Measurements from ENCODE around the gene KLK1.
A peak's percentile ranks its signal among the peaks of the same experiment; 100 is the strongest.

Gene KLK1

GRCh38 chr19:50835785-50836542 lies 12.4 kb upstream of the KLK1 start:
- DNase-seq, result peak; percentile 68

GRCh38 chr19:50835103-50835784 lies 11.7 kb upstream of the KLK1 start:
- DNase-seq, result no peak

- DNase-seq, result no peak
These were observed 10.2 kb upstream of the KLK1 start for GRCh38 chr19:50833802-50834167.

GRCh38 chr19:50833117-50833801 lies 9.7 kb upstream of the KLK1 start, which contains the start of gene KLK15:
KLK15 (minus strand) TSS chr19:50833574; CDS start chr19:50831492, 2,082 bp downstream.
- DNase-seq, result no peak

GRCh38 chr19:50832666-50833065 lies 9.1 kb upstream of the KLK1 start:
- no peak for DNase-seq

- no peak for DNase-seq
These were observed 7.4 kb upstream of the KLK1 start for GRCh38 chr19:50831026-50831396.

- no peak for DNase-seq
These were observed 6.9 kb upstream of the KLK1 start for GRCh38 chr19:50830266-50831025.

GRCh38 chr19:50829801-50830200 lies 6.2 kb upstream of the KLK1 start:
- no peak for DNase-seq

- DNase-seq, result no peak
These were observed 3.9 kb upstream of the KLK1 start for GRCh38 chr19:50827476-50827875.

GRCh38 chr19:50826492-50827240 lies 3.1 kb upstream of the KLK1 start:
- no peak for DNase-seq

- no peak for DNase-seq
These were observed 852 bp downstream of the KLK1 start for GRCh38 chr19:50822661-50823208.

- no peak for DNase-seq
These were observed 2.0 kb downstream of the KLK1 start for GRCh38 chr19:50821622-50822021.

GRCh38 chr19:50821248-50821612 lies 2.4 kb downstream of the KLK1 start:
- no peak for DNase-seq

GRCh38 chr19:50820549-50821247 lies 2.9 kb downstream of the KLK1 start:
- DNase-seq, result no peak

GRCh38 chr19:50820086-50820485 lies 3.5 kb downstream of the KLK1 start:
- DNase-seq, result no peak

- DNase-seq, result no peak
These were observed 4.0 kb downstream of the KLK1 start for GRCh38 chr19:50819636-50820035.

GRCh38 chr19:50818859-50819472 lies 4.6 kb downstream of the KLK1 start:
- no peak for DNase-seq

GRCh38 chr19:50817941-50818858 lies 5.4 kb downstream of the KLK1 start:
- DNase-seq, result peak; percentile 58

GRCh38 chr19:50815439-50815838 lies 8.1 kb downstream of the KLK1 start:
- DNase-seq, result no peak

- no peak for DNase-seq
These were observed 8.7 kb downstream of the KLK1 start for GRCh38 chr19:50814883-50815282.

Data from stimulated activated CD4-positive, alpha-beta T cell treated with anti-CD3 and anti-CD28 coated beads, Interleukin-1b, Interleukin-23, amount 100 ng/mL, for 48 hours (primary cell).